GM18517 (cell line): ENCODE measurements around the gene BRINP2.

Experiments used
- ATAC-seq: cut with Tn5 transposase; IDR thresholded peaks from one replicate; pipeline ENCODE4 v1.9.1; 2021; ENCODE audit warnings: mild to moderate bottlenecking, moderate library complexity; ENCODE audit not compliant: unreplicated experiment

The BRINP2 gene

DNA sequence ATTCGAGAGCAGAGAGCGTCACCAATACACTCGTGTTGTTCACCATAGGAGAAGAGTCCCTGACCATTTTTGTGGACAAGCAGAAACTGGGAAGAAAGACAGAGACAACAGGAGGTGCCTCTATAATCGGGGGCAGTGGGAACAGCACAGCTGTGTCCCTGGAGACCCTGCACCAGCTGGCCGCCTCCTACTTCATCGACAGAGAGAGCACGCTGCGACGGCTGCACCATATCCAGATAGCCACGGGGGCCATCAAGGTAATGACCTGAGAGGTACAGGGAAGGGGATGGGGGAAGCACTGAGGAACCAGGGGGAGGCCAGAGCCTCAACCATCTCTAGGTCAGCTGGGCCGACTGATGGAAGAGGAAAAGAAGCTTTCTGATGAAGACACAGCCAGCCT is 86.4 kb downstream of the BRINP2 start:
- no peak for ATAC-seq

DNA sequence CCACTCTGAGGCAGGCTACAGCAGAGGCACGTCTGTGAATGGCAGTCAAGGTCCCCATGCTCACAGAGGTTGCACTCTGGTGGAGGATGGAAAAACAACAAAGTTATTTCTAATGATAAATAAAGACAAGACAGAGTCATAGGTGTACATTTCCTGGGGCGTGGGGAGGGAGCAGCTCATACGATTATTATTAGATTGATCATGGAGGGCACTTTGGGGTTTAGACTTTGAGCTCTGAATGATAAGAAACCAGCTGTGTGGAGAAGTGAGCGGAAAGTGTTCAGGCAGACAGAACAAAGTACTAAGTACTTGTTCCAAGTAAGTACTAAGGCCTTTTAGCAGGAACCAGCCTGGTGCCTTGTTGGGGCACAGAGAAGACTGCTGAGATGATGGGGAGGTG is 86.8 kb downstream of the BRINP2 start:
- no peak for ATAC-seq

DNA sequence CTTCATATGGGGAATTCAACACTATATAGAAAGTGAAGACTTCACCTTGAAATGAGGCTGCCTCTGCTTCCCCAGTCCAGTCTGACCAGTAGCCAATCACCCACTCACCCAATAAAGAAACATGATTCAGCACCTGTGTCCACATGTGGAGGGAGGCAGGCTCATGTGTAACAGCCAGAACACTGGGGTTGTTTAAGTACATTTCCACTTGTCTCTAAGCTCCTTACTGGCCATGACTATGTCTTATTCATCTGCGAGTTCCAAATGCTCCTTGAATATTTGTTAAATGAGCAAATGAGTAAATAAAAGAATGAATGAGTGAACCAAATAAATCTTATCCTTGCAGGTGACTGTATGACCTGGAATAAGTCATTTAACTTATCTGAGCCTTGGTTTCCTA is 100.1 kb downstream of the BRINP2 start:
- no peak for ATAC-seq

DNA sequence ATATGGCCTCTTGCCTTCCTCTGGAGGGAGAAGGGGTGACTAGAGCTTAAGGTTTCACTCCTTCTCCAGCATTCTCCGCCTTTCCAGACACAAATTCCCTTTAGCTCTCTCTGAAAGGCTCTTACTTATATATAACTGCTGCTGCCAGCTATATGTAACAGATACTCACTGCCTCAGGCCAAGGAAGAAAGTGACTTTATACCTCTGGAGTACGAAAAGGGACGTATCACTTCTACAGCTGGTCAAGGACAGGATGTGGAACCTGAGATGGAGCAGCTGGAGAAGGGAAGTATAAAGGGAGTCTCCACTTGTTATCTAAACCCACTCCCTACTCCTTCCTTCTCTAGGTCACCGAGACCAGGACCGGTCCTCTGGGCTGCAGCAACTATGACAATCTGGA is 102.4 kb downstream of the BRINP2 start:
- ATAC-seq, result no peak

DNA sequence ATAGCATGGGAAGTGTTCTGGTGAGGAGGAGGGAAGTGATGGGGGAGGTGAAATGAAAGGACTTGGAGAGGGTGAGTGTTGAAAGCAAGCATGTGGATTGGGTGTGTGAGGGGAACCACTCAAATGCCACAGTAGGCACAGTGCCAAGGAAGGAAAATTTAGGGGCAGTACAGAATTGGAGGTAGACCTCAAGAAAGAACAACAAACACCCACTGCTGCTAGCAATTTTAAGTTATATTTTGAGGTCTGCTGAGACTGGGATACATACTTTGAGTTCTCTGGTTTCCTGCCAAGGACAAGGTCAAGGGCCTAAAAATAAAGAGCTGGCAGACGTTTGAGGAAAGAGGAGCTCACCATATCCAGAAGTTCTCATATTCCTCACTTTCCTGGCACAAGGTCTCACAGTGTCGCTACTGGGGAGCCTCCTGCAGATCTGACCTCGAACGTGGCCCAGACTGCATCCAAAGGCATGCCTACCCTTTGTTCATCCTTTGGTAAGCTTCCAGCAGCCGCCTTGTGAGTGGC is 104.0 kb downstream of the BRINP2 start:
- ATAC-seq, result no peak

DNA sequence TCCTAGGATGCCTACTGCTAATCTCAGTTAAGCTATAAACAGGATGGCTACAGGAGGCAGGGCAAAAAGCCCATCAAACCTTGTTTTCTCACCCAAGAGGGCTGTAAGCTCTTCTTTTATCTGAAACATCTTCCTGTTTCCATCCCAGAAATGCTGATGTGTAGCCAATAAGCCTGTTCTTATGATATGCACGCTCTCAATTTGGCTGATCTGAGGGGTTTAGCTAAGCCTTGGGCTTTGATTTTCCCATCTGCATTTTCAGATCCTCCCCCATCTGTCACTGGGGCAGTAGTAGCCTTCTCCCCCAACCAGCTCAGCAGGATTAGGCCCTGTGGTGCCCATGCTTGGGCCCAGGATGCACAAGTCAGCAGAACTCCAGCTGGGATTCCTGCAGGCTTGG is 105.0 kb downstream of the BRINP2 start:
- no peak for ATAC-seq

DNA sequence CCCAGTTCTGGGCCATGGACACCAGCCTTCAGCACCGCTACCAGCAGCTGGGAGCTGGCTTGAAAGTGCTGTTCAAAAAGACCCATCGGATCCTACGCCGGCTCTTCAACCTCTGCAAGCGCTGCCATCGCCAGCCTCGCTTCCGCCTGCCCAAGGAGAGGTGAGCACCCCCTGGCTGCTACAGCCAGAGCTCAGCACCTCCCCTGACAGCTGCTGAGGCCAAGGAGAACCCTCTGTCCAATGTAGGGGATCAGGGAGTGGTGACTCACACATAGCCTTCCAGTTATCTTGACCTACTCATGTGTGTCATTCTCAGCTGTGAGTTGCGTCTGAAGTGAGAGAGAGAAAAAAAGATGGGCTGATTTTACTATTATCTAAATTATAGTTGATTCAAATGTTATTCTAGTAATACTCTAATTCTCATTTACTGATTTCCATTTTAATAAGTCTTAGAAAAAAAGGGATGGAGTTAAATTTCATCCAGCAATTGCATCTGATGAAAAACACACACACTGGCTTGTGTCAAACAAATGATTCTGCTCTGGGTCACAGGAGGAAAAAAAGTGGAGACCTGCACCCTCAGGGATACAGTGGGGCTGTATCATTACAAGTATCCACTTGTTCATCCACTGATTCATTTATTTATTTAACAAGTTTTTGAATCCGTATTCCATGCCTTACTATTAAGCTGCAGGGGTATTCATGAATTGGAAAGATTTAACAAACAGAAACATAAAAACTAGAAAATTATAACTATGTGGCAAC is 108.0 kb downstream of the BRINP2 start:
- ATAC-seq, result no peak

DNA sequence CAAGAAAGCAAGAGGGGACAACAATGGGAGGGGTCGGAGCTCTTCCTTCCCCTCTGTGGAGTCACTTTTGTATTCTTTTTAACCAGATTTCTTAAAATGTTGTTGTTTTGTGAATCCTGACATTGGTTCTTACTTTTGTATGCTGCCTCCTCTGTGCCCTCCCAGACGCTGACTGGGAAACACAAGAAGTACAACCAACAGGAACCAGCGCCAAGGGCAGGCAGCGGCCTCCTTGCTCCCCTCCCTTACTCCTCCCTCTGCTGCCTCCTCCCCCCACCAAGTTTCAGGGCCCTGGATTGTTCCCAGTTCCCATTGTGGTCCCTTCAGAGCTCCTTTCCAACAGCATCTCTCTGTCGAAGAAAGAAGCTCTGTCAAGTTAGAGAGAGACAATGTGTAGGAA is 111.1 kb downstream of the BRINP2 start:
- ATAC-seq, result no peak

DNA sequence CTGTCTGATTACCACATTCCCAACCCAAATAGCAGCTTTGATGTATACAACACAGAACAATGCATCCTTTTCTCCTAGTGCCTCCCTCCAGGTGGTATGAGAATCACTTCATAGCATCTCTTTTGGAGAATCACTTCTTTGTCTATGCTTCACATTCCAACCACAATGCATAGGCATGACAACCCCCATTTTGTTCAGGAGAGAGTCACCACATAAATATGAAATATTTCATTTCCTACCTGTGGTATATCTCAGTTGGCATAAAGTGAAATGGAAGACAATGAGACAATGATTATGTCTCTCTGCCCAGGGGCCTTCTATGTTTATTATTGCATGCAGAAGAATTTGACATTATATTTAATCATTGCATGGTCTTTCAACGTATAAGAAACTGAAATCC is 112.2 kb downstream of the BRINP2 start:
- no peak for ATAC-seq

DNA sequence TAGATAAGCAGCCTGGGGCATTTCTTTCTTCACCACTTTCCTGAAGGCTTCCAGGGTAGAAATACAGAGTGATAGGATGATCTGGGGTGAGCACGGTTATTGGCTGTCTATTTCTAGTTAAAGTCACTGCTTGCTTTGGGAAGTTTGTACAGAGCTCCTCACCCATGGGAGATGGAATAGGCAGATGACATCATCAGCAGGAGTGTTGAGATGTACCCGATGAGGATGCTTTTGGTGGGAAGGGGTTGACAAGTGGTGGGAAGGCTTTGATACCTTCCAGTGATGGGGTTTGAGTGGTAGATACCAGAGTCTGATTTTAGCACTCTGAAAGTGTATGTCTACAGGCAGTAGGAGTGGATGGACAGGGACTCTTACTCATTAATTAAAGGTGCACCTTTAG is 112.6 kb downstream of the BRINP2 start:
- ATAC-seq, result no peak

DNA sequence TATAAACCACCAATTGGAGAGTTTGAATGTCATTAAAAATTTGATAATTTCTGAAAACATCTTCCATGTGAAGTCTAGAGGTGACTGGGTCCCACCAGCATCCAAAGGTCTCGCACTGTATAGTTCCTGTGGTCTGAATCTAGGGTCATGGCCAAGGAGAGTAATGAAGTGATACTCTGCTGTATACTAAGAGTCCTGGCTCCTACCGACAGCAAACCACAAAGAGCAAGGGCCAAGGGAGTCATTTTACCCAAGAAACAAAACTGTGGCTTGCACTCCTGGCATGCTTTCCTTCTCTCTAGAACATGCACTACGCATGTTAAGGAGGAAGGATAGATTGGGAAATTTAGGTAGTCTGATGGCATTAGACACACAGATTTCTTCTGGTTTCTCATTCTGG is 115.6 kb downstream of the BRINP2 start:
- no peak for ATAC-seq

DNA sequence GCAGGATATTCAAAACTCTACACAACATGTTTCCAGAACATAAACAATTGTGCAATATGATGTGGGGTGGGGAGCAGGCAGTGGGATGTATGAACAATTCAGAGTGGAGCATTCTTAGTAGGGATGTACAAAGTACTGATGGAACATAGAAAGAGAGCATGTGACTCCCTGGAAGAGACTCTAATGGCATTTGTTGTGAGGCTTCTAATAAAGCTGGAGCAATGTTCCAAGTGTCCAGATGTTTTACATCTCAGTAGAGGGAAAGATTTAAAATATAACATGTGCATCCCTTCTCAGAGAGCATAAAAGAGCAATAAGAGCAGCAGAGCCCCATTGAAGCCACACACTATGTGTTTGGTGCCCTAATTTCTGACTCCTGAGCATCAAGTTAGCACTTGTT is 116.5 kb downstream of the BRINP2 start:
- no peak for ATAC-seq

DNA sequence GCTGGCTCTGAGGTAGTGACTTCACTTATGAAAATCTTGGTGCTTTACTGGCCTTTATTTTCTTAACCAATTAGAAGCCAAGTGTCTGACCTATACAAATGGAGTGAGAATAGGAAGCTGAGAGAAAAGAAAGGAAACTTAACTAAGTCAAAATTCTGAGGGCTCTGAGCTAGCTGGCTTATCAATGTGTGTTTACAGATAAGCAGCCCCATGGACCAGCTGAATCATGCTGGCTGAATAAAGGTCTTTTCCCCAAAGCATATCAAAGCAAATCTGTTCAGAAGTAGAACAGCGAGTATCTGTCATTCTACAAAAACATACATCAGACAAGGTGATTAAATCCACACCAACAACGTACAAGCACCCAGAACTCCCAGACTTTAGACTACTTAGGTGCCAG is 117.2 kb downstream of the BRINP2 start:
- no peak for ATAC-seq

DNA sequence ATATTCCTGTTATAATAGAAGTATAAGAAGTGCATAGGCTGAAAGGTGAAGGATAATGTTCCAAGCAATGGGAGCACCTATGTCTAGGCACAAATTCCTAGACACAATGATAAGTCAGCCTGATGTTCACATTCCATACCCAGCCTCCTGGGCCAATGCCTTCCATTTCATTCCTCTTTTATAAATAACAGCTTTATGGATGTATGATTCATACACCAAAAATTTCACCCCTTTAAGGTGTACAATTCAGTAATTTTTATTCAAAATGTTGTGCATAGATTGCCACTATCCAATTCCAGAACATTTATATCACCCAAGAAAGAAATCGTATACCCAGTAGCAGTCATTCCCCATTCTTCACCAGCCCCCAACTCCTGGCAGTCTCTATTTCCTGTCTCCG is 118.8 kb downstream of the BRINP2 start:
- no peak for ATAC-seq

DNA sequence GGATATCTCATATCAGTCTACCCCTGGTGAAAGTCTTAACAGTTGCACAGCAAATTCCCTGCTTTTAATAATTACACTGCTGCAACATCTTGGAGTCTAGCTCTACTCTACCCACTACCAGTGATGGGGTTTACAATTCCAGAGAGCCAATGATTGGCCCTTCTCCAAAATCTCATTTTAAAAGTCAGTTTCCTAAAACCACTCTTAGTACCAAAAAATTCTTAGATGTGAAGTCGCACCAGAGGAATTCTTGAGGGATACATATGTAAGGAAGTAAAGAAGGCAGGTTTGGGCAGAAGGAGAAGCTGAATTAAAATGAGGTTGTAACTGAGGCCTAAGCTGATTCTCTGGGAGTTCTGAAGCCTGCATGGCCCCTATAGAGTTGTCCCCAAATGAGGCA is 129.7 kb downstream of the BRINP2 start:
- no peak for ATAC-seq

DNA sequence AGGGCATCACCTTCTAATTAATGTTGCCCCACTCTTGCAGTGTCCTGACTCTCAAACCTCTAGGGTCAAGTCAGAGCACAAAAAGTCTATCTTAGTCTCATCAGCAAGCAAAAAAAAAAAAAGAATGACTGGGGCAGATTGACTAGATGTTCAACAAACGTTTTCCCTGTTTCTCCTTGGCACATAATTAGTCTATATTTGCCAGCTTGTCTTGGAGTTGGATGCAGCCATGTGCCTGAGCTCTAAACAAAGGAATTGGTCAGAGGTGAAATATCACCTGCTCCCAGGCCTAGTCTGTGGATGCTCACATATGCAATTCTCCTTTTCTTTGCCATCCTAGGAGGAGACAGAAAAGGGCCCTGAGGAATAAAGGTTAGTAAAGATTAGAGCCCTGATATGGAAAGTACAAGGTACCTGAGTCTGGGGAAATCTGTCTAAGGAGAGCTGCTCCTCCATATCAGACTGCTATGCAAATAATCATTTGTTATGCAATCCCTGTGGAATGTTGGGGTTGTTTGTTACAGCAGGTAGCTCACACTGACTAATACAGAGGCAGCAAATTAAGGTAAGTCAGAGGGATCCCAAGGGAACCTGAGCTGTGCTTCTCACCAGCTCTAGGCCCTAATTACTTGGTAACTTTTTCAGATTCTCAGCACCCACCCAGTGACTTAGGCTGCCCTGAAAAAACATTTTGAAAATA is 130.8 kb downstream of the BRINP2 start:
- ATAC-seq, result no peak

DNA sequence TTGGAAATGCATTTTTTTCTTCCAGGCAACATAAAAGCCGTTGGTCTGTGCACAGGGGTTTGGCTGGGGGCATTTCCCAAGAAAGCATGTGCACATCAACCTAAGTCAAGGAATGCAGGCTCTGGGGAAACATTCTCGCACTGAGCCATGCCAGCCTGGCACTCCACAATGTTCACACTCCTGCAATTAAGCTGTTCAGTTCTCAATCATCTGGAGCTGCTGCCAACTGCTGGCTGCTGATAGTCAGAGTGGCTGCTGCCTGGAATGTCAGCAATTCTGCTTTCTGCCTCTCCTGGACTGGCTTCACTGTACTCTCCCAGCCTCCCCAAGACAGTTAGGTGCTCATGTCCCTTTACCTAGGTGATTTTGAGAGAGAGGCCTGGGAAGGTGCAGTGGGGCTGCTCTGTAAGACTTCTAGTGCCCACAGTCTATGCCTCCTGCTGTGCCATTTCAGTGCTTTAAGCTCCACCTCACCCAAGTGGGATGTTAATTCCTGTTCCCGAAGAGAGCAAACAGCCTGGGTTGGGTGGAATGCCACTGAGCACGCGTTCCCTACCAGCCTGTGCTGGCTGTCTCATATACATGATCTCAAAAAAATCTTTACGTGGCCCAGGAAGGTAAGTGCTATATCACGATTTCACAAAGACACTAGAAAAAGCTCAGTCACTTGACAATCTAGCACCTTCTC is 131.7 kb downstream of the BRINP2 start:
- ATAC-seq, result no peak

DNA sequence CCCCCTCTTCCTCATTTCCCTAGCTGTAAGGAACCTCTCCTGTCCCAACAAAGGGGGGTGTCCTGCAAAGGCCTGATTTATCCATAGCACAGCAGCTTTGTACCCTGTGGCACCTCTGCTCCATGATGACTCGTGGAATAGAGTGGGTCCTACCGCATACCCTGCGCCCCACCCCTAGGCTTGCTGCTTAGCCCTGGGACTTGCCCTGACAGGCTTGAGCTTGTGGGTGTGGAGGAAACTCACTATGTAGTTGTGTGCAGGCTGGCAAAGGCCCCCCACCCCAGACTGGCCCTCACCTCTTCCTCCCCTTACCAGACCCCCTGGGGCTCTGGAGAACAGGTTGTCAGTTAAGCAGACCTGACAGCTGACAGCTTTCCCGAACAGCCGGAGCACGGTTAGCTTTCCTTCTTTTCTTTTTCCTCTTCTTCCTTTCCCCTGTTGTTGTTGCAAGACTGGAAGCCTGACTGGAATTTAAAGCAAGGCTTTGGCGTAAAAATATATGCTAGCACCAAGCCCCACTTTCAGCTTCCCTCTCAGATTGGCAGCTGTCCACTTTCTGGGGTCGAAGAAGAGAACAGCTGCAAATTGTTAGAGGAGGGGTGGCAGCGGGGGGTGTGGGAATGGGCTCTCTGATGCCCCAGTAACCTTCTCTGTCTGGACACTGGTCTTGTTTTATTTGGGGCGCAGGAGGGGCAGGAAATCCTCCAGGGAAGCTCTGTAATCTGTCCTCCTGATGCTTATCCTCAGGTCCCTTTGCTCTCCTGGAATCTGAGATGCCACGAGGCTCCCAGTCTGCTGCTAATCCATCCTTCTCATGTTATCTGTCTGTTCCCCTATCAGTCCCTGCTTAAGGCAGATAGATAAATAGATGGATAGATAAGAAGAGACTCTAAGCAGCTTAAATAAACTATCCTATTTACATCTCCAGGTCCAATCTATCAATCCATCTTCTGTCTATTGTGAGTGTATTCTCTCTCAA is 134.6 kb downstream of the BRINP2 start:
- ATAC-seq, result no peak

DNA sequence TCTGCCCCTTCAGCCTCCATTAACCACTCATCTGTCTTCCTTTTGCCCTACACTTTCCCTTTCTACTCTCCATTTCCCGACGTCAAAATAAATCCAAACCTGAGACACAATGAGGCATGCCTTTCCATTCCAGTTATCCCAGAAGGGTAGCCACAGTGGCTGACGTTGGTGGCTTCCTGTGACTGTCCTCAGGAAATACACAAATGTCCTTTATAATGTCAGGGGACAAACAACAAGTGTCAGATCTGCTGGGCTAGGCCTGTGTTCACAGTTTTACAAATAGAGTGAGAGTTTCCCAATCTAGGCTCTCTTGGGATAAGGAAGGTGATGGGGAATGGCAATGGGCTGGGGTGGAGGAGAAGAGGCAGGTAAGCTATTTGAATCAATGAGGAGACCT is 135.3 kb downstream of the BRINP2 start:
- no peak for ATAC-seq

DNA sequence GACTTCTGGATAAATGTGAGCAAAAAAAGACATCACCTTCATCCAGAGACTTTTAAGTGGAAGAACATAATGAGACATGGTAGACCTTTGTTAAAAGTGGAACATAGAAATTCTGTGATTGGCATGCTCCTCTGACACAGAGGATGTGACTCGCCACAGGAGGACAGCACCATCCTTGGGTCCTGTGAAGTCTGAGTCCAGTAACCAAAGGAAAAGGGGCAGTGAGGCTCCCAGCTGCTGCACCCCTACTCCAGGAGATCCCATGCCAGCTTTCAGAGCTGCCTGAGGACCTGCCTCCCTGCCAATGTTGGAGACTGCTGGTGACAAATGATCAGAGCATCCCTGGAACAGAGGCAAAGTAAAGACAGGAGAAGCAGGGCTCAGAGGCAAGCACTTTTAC is 136.2 kb downstream of the BRINP2 start:
- no peak for ATAC-seq

DNA sequence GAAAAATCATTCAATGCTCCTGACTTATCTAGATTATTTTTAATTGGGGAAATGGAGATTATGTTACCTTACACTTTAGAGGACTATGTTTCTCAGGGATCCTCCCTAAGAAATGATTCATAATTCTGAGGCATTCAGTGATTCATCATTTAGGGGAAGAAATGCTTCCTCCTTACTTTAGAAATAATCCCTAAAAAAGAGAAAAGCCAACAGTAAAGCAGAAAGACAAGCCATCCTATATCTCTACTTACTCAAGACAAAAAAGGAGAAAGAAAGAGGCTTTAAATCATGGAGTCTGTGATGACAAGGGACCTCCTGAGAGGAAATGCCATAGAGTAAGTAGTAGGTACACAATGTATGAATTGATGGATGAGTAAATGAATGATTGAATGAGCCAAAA is 137.0 kb downstream of the BRINP2 start:
- ATAC-seq, result no peak
